ENCODE results near the gene CACNA1D. TPM values are rescaled to one million over a fixed set of nuclear protein-coding genes. Genes with fewer than 3 reads are reported as not detected.

Gene CACNA1D
- total RNA-seq, 1 donor from 2014 or later, result 11.6 TPM

- no peak for DNase-seq (ENCODE audit: low spot score)
These were observed 217.0 kb downstream of the CACNA1D start for GRCh38 chr3:53711387-53711786.

GRCh38 chr3:53712817-53713388 lies 218.5 kb downstream of the CACNA1D start:
- DNase-seq (ENCODE audit: low spot score), result no peak

GRCh38 chr3:53713626-53714025 lies 219.2 kb downstream of the CACNA1D start:
- peak; percentile 46 for DNase-seq (ENCODE audit: low spot score)

- no peak for DNase-seq (ENCODE audit: low spot score)
These were observed 221.5 kb downstream of the CACNA1D start for GRCh38 chr3:53715815-53716483.

GRCh38 chr3:53716998-53717397 lies 222.6 kb downstream of the CACNA1D start:
- DNase-seq (ENCODE audit: low spot score), result no peak

- DNase-seq (ENCODE audit: low spot score), result no peak
These were observed 224.1 kb downstream of the CACNA1D start for GRCh38 chr3:53718462-53718861.

- DNase-seq (ENCODE audit: low spot score), result peak; percentile 9
These were observed 225.4 kb downstream of the CACNA1D start for GRCh38 chr3:53719796-53720195.

- no peak for DNase-seq (ENCODE audit: low spot score)
These were observed 227.0 kb downstream of the CACNA1D start for GRCh38 chr3:53721187-53722119.

GRCh38 chr3:53724566-53724965 lies 230.2 kb downstream of the CACNA1D start:
- DNase-seq (ENCODE audit: low spot score), result no peak

- no peak for DNase-seq (ENCODE audit: low spot score)
These were observed 231.1 kb downstream of the CACNA1D start for GRCh38 chr3:53725387-53725995.

GRCh38 chr3:53726643-53727042 lies 232.2 kb downstream of the CACNA1D start:
- DNase-seq (ENCODE audit: low spot score), result no peak

GRCh38 chr3:53728606-53729005 lies 234.2 kb downstream of the CACNA1D start:
- no peak for DNase-seq (ENCODE audit: low spot score)

- DNase-seq (ENCODE audit: low spot score), result no peak
These were observed 234.7 kb downstream of the CACNA1D start for GRCh38 chr3:53729159-53729558.

GRCh38 chr3:53729618-53730017 lies 235.2 kb downstream of the CACNA1D start:
- DNase-seq (ENCODE audit: low spot score), result no peak

- DNase-seq (ENCODE audit: low spot score), result no peak
These were observed 236.2 kb downstream of the CACNA1D start for GRCh38 chr3:53730576-53730975.

- DNase-seq (ENCODE audit: low spot score), result no peak
These were observed 237.7 kb downstream of the CACNA1D start for GRCh38 chr3:53731934-53732624.

- no peak for DNase-seq (ENCODE audit: low spot score)
These were observed 239.0 kb downstream of the CACNA1D start for GRCh38 chr3:53733446-53733845.

- DNase-seq (ENCODE audit: low spot score), result no peak
These were observed 245.6 kb downstream of the CACNA1D start for GRCh38 chr3:53739966-53740365.

GRCh38 chr3:53740956-53741355 lies 246.5 kb downstream of the CACNA1D start:
- no peak for DNase-seq (ENCODE audit: low spot score)

GRCh38 chr3:53744351-53744750 lies 249.9 kb downstream of the CACNA1D start:
- DNase-seq (ENCODE audit: low spot score), result no peak

GRCh38 chr3:53747559-53747958 lies 253.1 kb downstream of the CACNA1D start:
- no peak for DNase-seq (ENCODE audit: low spot score)

All from umbilical cord (tissue), 2 donors.